Erythroblast (primary cell): ENCODE results near the gene DIP2B.
A peak's percentile ranks its signal among the peaks of the same experiment; 100 is the strongest.

Experiments
- GATA1 ChIP-seq: IDR thresholded peaks from 2 replicates; pipeline ENCODE4 v1.6.1; 2011; ENCODE audit warnings: low read depth, mild to moderate bottlenecking, control low read depth, low read length, moderate library complexity
- POLR2A ChIP-seq: IDR thresholded peaks from 2 replicates; pipeline ENCODE4 v1.6.1; 2011; ENCODE audit warnings: mild to moderate bottlenecking, low read length

GRCh38 chr12:50504798-50505674 lies at the start of gene DIP2B:
- TF ChIP-seq POLR2A, result peak; percentile 30
- no peak for TF ChIP-seq GATA1
